ENCODE measurements around the gene SPTLC3.

DNA sequence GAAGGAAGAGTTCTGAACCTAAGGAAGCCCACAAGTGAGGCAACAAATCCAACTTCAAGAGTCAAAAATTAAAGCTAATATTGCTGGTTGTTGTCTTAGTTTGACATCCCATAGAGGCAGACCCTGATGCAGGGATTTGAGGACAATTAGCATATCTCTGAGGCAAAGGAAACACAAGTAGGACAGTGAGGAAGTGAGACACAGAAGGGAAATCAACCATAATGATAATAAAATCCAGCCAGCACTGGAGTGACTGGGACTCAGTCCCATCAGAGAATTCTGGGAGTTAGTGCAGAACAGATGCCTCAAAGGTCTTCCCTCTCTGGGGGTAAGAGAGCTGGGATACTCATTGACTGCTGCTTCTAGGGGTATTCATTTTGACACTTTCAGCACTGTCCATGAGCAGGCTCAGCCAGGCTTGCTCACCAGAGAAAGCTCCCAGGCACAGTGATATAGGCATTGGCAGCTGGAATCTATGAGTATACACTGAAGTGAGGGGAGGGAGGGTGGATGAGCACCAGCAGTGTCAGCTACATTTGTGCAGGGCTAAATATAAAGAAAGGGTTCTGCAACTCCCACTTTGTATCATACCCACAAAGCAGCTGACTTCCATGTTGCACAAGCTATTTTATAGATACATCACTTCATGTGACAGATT is 43.4 kb upstream of the SPTLC3 start:
- TF ChIP-seq, protein P1, sequence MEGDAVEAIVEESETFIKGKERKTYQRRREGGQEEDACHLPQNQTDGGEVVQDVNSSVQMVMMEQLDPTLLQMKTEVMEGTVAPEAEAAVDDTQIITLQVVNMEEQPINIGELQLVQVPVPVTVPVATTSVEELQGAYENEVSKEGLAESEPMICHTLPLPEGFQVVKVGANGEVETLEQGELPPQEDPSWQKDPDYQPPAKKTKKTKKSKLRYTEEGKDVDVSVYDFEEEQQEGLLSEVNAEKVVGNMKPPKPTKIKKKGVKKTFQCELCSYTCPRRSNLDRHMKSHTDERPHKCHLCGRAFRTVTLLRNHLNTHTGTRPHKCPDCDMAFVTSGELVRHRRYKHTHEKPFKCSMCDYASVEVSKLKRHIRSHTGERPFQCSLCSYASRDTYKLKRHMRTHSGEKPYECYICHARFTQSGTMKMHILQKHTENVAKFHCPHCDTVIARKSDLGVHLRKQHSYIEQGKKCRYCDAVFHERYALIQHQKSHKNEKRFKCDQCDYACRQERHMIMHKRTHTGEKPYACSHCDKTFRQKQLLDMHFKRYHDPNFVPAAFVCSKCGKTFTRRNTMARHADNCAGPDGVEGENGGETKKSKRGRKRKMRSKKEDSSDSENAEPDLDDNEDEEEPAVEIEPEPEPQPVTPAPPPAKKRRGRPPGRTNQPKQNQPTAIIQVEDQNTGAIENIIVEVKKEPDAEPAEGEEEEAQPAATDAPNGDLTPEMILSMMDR (IDR thresholded peaks at IDR 0.05), result no peak
- no peak for TF ChIP-seq POLR2A (IDR thresholded peaks at IDR 0.05)

Measured in tibial nerve (tissue), 3 donors.